GM19328 (cell line): ENCODE data around the gene TKTL1.
A peak's percentile ranks its signal among the peaks of the same experiment; 100 is the strongest.

ENCODE experiments used
- ATAC-seq: cut with Tn5 transposase; IDR thresholded peaks from one replicate; pipeline ENCODE4 v1.9.1; 2021; ENCODE audit warnings: mild to moderate bottlenecking, moderate library complexity; ENCODE audit not compliant: unreplicated experiment

TKTL1 gene

GRCh38 chrX:154374313-154375155 lies 78.9 kb downstream of the TKTL1 start, which contains the start of gene FLNA:
Gene FLNA, minus strand, starts transcription at chrX:154374634. Its CDS starts 3,389 bp downstream, at chrX:154371245.
- no peak for ATAC-seq

- ATAC-seq = no peak
Measured at GRCh38 chrX:154375156-154375504, 79.5 kb downstream of the TKTL1 start.

- ATAC-seq = no peak
Measured at GRCh38 chrX:154376774-154377173, 81.2 kb downstream of the TKTL1 start.

GRCh38 chrX:154378059-154378798 lies 82.6 kb downstream of the TKTL1 start:
- peak; percentile 4 for ATAC-seq

- peak; percentile 83 for ATAC-seq
Measured at GRCh38 chrX:154378799-154379568, 83.4 kb downstream of the TKTL1 start, which contains the start of gene EMD. Gene EMD, plus strand, starts transcription at chrX:154379295. Its CDS starts 190 bp downstream, at chrX:154379485.

GRCh38 chrX:154379569-154379951 lies 84.0 kb downstream of the TKTL1 start:
- ATAC-seq = no peak
